Measurements from ENCODE around the gene AKT3.
"Not testable (repeated sequence)": the region's sequence is repeated elsewhere in the genome, so short reads cannot be mapped to it uniquely, and the experiment has no call there.

Gene AKT3

GRCh38 chr1:243594455-243594854 lies 255.6 kb downstream of the AKT3 start:
- no peak for DNase-seq
- in situ Hi-C loops (cut with HindIII; ENCODE audit: low pct_ligation_motif_present, low pct_unique_long_range_greater_than_20kb, low sequenced_read_pairs), result no loop called here

DNA sequence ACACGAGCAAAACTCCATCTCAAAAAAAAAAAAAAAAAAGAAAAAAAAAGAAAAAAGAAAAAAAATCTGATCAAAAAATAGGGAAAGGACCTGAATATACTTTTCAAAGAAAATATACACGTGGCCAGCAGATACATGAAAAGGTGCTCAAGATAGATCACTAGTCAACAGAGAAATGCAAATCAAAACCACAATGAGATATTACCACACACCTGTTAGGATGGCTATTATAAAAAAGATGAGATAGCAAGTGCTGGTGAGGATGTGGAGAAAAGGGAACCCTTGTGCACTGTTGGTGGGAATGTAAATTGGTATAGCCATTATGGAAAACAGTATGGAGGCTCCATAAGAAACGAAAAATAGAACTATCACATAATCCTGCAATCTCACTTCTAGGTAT lies 260.8 kb downstream of the AKT3 start:
- DNase-seq; in situ Hi-C loops (cut with HindIII; ENCODE audit: low pct_ligation_motif_present, low pct_unique_long_range_greater_than_20kb, low sequenced_read_pairs): not testable (repeated sequence)

- in situ Hi-C loops (cut with HindIII; ENCODE audit: low pct_ligation_motif_present, low pct_unique_long_range_greater_than_20kb, low sequenced_read_pairs), result no loop called here
- DNase-seq, result no peak
Measured at GRCh38 chr1:243587823-243588560, 262.1 kb downstream of the AKT3 start.

DNA sequence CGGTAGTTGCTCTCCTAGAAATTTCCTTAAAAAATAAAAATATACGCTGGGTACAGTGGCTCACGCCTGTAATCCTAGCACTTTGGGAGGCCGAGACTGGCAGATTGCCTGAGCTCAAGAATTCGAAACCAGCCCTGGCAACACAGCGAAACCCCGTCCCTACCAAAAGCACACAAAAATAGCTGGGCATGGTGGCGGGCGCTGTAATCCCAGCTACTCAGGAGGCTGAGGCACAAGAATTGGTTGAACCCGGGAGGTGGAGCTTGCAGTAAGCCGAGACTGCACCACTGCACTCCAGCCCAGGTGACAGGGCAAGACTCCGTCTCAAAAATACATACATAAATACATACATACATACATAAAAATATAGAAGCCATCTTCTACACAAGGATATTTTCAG lies 262.8 kb downstream of the AKT3 start:
- DNase-seq, result no peak
- in situ Hi-C loops (cut with HindIII; ENCODE audit: low pct_ligation_motif_present, low pct_unique_long_range_greater_than_20kb, low sequenced_read_pairs), result no loop called here

DNA sequence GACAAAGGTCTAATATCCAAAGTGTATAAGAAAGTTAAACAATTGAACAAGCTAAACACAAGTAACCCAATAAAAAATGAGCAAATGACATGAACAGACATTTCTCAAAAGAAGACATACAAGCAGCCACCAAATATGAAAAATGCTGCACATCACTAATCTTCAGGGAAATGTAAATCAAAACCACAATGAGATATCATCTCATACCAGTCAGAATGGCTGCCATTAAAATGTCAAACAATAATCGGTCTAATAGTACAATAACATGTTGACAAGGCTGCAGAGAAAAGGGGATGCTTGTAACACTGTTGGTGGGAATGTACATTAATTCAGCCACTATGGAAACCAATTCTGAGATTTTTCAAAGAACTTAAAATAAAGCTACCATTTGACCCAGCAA lies 264.1 kb downstream of the AKT3 start:
- DNase-seq, result no peak
- in situ Hi-C loops (cut with HindIII; ENCODE audit: low pct_ligation_motif_present, low pct_unique_long_range_greater_than_20kb, low sequenced_read_pairs), result no loop called here

DNA sequence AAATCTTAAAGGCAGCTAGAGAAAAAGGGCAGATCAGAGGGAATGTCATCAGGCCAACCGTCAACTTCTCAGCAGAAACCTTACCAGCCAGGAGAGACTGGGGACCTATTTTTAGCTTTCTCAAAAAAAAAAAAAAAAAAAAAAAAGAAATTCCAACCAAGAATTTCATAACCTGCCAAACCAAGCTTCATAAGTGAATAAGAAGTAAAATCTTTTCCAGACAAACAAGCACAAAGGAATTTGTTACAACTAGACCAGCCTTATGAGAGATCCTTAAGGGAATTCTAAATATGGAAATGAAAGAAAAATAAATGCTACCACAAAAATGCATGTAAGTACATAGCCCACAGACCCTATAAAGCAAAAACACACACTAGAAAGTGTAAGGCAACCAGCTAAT lies 267.7 kb downstream of the AKT3 start:
- DNase-seq, result peak; percentile 14
- in situ Hi-C loops (cut with HindIII; ENCODE audit: low pct_ligation_motif_present, low pct_unique_long_range_greater_than_20kb, low sequenced_read_pairs), result no loop called here

DNA sequence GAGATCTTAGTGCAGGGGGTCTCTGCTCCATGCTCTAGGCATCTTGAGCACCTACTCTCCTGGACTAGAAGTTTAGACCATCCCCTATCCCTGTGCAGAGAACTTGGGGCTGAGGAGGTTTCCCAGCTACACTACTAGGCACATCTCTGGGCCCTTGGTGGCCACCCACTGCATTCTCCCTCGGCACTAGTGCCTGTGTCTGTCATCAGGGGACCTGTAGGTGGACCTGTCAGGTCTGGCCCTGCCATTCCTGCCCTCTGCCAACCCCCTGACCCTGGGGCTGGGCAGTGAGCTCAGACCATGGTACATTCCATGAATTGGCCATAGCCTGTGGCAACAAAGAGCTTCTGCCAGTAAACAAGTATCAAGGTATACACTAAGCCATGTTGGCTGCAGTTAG lies 269.1 kb downstream of the AKT3 start:
- DNase-seq, result no peak
- in situ Hi-C loops (cut with HindIII; ENCODE audit: low pct_ligation_motif_present, low pct_unique_long_range_greater_than_20kb, low sequenced_read_pairs), result no loop called here

- in situ Hi-C loops (cut with HindIII; ENCODE audit: low pct_ligation_motif_present, low pct_unique_long_range_greater_than_20kb, low sequenced_read_pairs), result no loop called here
- no peak for DNase-seq
Measured at GRCh38 chr1:243580072-243580471, 270.0 kb downstream of the AKT3 start.

GRCh38 chr1:243575070-243575469 lies 275.0 kb downstream of the AKT3 start:
- in situ Hi-C loops (cut with HindIII; ENCODE audit: low pct_ligation_motif_present, low pct_unique_long_range_greater_than_20kb, low sequenced_read_pairs), result no loop called here
- no peak for DNase-seq

- DNase-seq, result no peak
- in situ Hi-C loops (cut with HindIII; ENCODE audit: low pct_ligation_motif_present, low pct_unique_long_range_greater_than_20kb, low sequenced_read_pairs), result no loop called here
Measured at GRCh38 chr1:243572940-243573339, 277.1 kb downstream of the AKT3 start.

DNA sequence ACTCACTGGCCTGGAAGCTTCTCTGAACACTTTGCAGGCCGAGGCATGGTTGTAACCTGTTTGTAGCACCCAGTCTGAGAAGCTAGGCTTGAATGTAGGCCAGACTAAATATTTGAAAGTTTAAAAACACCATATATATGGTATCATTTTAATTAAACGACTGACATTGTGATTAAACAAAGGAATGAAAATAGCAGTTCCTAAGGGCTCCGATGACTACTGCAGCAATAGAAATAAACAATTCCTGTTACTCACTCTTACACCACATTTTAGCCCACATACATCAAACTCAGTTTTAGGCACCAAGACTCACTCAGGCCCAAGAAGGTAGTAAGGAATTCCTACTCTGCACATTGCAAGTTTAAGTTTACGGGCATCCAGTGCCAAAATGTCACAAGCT lies 281.2 kb downstream of the AKT3 start:
- in situ Hi-C loops (cut with HindIII; ENCODE audit: low pct_ligation_motif_present, low pct_unique_long_range_greater_than_20kb, low sequenced_read_pairs), result no loop called here
- no peak for DNase-seq

GRCh38 chr1:243564814-243565213 lies 285.2 kb downstream of the AKT3 start:
- no peak for DNase-seq

DNA sequence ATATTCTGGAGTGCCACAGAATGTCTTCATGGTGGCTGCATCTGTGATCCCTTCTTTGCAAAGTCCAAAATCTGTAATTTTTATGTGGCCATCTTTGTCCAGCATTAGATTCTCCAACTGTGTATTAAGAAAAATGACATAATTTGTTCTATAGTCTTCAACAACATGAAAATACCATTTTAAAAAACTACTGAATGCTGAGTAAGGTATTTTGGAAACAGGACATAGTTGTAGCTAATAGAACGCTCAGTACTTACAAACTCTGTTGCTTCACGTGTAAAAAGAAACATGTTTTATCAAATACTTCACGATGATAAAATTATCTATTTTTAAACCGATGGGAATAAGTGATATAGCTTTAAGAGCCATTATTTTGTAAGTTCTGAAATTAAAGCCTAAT lies 286.3 kb downstream of the AKT3 start:
- in situ Hi-C loops (cut with HindIII; ENCODE audit: low pct_ligation_motif_present, low pct_unique_long_range_greater_than_20kb, low sequenced_read_pairs), result no loop called here
- no peak for DNase-seq

More at GRCh38 chr1:243564814-243565213, 285.2 kb downstream of the AKT3 start:
- in situ Hi-C loops (cut with HindIII; ENCODE audit: low pct_ligation_motif_present, low pct_unique_long_range_greater_than_20kb, low sequenced_read_pairs), result no loop called here

GRCh38 chr1:243562473-243562872 lies 287.6 kb downstream of the AKT3 start:
- DNase-seq, result no peak
- in situ Hi-C loops (cut with HindIII; ENCODE audit: low pct_ligation_motif_present, low pct_unique_long_range_greater_than_20kb, low sequenced_read_pairs), result no loop called here

DNA sequence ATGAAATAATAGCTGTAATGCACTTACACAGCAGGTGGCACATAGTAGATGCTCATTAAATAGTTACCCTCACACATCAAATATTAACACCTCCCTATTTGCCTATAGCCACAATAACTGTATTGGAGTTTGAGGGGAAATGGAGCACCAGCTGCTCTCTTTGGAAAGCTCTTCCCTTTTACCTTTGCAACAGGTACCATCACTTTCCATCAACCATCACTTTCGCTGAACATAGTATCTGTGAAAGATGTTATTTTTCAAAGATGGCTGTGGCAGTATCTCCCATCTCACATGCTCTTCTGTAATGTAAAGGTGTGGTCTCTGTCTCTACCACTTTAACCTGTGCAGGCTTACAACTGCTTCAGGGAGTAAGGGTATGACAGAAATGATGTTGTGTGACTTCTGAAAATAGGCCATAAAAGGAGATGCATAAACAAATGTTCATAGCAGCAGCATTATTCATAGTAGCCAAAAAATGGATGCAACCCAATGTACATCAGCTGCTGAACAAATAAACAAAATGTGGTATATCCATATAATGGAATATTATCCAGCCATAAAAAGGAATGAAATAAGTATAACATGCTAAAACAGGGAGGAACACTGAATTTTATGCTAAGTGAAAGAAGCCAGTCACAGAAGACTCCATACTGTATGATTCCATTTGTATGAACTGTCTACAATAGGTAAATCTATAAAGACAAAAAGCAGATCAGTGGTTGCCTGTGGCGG lies 288.3 kb downstream of the AKT3 start:
- in situ Hi-C loops (cut with HindIII; ENCODE audit: low pct_ligation_motif_present, low pct_unique_long_range_greater_than_20kb, low sequenced_read_pairs), result no loop called here
- DNase-seq, result no peak

- in situ Hi-C loops (cut with HindIII; ENCODE audit: low pct_ligation_motif_present, low pct_unique_long_range_greater_than_20kb, low sequenced_read_pairs), result no loop called here
Measured at GRCh38 chr1:243559575-243560162, 290.4 kb downstream of the AKT3 start.

GRCh38 chr1:243558576-243558975 lies 291.5 kb downstream of the AKT3 start:
- in situ Hi-C loops (cut with HindIII; ENCODE audit: low pct_ligation_motif_present, low pct_unique_long_range_greater_than_20kb, low sequenced_read_pairs), result no loop called here
- DNase-seq, result no peak

More at GRCh38 chr1:243559575-243560162, 290.4 kb downstream of the AKT3 start:
- DNase-seq, result no peak

DNA sequence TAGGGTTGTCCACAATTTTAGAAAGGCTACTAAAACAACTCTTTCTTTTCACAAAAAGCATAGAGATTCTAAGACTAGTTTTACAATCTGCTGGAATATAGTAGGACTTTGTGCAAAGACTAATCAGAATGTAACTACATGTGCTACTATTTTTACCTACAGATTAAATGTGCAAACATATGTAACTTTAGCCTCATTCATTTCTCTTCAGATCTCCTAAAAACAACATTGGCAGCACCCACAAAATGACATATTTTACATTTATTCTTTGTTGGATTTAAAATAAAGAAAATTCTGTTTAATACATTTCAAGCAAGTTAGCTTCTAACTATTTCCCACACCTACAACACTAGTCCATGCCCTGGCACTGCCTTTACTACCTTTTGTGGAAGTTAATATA lies 292.2 kb downstream of the AKT3 start:
- DNase-seq, result no peak
- in situ Hi-C loops (cut with HindIII; ENCODE audit: low pct_ligation_motif_present, low pct_unique_long_range_greater_than_20kb, low sequenced_read_pairs), result no loop called here

- no peak for DNase-seq
- in situ Hi-C loops (cut with HindIII; ENCODE audit: low pct_ligation_motif_present, low pct_unique_long_range_greater_than_20kb, low sequenced_read_pairs), result no loop called here
Measured at GRCh38 chr1:243554686-243555085, 295.4 kb downstream of the AKT3 start.

- no peak for DNase-seq
- in situ Hi-C loops (cut with HindIII; ENCODE audit: low pct_ligation_motif_present, low pct_unique_long_range_greater_than_20kb, low sequenced_read_pairs), result no loop called here
Measured at GRCh38 chr1:243553090-243553489, 297.0 kb downstream of the AKT3 start.

Data from ACHN (cell line).